ENCODE measurements around the gene STKLD1.

DNA sequence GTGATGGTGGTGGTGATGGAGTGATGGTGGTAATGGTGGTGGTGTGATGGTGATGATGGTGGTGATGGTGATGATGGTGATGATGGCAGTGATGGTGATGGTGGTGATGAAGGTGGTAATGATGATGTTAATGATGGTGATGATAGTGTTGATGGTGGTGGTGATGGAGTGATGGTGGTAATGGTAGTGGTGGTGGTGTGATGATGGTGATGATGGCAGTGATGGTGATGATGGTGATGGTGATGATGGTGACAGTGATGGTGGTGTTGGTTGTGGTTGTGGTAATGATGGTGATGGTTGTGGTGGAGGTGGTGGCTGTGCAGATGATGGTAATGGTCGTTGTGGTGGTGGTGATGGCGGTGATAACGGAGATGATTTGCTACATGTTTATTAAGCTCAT lies 7.3 kb downstream of the STKLD1 start:
- no peak for TF ChIP-seq POLR2AphosphoS5 (IDR thresholded peaks at IDR 0.05; ENCODE audit: low read depth, low read length)
- TF ChIP-seq POLR2A (IDR thresholded peaks at IDR 0.05; ENCODE audit: low read depth, low read length), result no peak
- no peak for TF ChIP-seq TAF1 (IDR thresholded peaks at IDR 0.05; ENCODE audit: low read depth, low read length)

All from GM12891 (cell line).